IMR-90 (cell line): ENCODE data around the gene CACNB2. TPM values are rescaled to one million over a fixed set of nuclear protein-coding genes. Genes with fewer than 3 reads are reported as not detected.

Experiments
- ATAC-seq: fragments of 200-7000 bp; cut with Tn5 transposase; 2 replicates; pipeline ENCODE4 v1.9.1; 2020; ENCODE audit warnings: low read depth, mild to moderate bottlenecking, moderate library complexity
- BruUV-seq: library from RNA; stranded (reverse); fragments of 400-500 nt; replicated peaks from 2 replicates; lab custom pipeline; 2021; lab: Mats Ljungman, UMichigan
- CTCF ChIA-PET: fragments of 300-600 bp; formaldehyde crosslinking; extraction: SDS; loops from one replicate; lab custom pipeline; 2021; ENCODE audit warnings: antibody characterized with exemption; lab: Yijun Ruan, JAX
- POLR2A ChIA-PET: fragments of 300-600 bp; sonication (Branson Sonifier 250); formaldehyde crosslinking; loops from one replicate; lab custom pipeline; 2022; ENCODE audit warnings: antibody characterized with exemption; ENCODE audit not compliant: unreplicated experiment; lab: Charles Lee
- DNase-seq: peaks from one replicate; pipeline ENCODE4 v3.0.0; 2013
- H2AFZ ChIP-seq: replicated peaks from 2 replicates; pipeline ENCODE3; 2013; ENCODE audit warnings: low read length, mild to moderate bottlenecking; ENCODE audit not compliant: poor library complexity
- H2AK5ac ChIP-seq: 2 replicates; pipeline ENCODE4 v1.6.1; 2013; ENCODE audit warnings: low read depth, low read length, inconsistent platforms
- H2AK9ac ChIP-seq: replicated peaks from 2 replicates; pipeline ENCODE3; 2013; ENCODE audit warnings: mild to moderate bottlenecking, low read depth, low read length, moderate library complexity; ENCODE audit not compliant: poor library complexity
- H2BK120ac ChIP-seq: 2 replicates; pipeline ENCODE4 v1.6.1; 2013; ENCODE audit warnings: low read depth, low read length, inconsistent platforms
- H2BK15ac ChIP-seq: 3 replicates; pipeline ENCODE4 v1.6.1; 2013; ENCODE audit warnings: low read depth, low read length, inconsistent platforms
- H2BK20ac ChIP-seq: 2 replicates; pipeline ENCODE4 v1.6.1; 2013; ENCODE audit warnings: low read depth, mild to moderate bottlenecking, inconsistent platforms, low read length, moderate library complexity
- H2BK5ac ChIP-seq: 2 replicates; pipeline ENCODE4 v1.6.1; 2013; ENCODE audit warnings: mild to moderate bottlenecking, low read depth, low read length, inconsistent platforms; ENCODE audit not compliant: poor library complexity, severe bottlenecking
- H3K14ac ChIP-seq: replicated peaks from 2 replicates; pipeline ENCODE4 v1.6.1; 2013; ENCODE audit warnings: low read depth, low read length, inconsistent platforms
- H3K18ac ChIP-seq: 2 replicates; pipeline ENCODE4 v1.6.1; 2013; ENCODE audit warnings: low read depth, low read length, control low read depth
- H3K23ac ChIP-seq: 2 replicates; pipeline ENCODE4 v1.6.1; 2013; ENCODE audit warnings: low read depth, low read length, inconsistent platforms
- H3K27ac ChIP-seq: 2 replicates; pipeline ENCODE4 v1.5.1; 2013; ENCODE audit warnings: mild to moderate bottlenecking, control low read depth, low read length; ENCODE audit not compliant: insufficient read depth
- H3K27me3 ChIP-seq: 2 replicates; pipeline ENCODE4 v1.6.1; 2013; ENCODE audit warnings: low read length; ENCODE audit not compliant: control insufficient read depth, insufficient read depth
- H3K36me3 ChIP-seq: 2 replicates; pipeline ENCODE4 v1.6.1; 2013; ENCODE audit warnings: low read length, mixed read lengths; ENCODE audit not compliant: control insufficient read depth, insufficient read depth
- H3K4ac ChIP-seq: 2 replicates; pipeline ENCODE4 v1.6.1; 2013; ENCODE audit warnings: low read depth, low read length, inconsistent platforms
- H3K4me1 ChIP-seq: 2 replicates; pipeline ENCODE4 v1.6.1; 2013; ENCODE audit warnings: low read length, mixed read lengths; ENCODE audit not compliant: control insufficient read depth, insufficient read depth
- H3K4me2 ChIP-seq: 2 replicates; pipeline ENCODE4 v1.6.1; 2013; ENCODE audit warnings: low read depth, mild to moderate bottlenecking, control low read depth, low read length, moderate library complexity
- H3K4me3 ChIP-seq: 2 replicates; pipeline ENCODE4 v1.5.1; 2013; ENCODE audit warnings: low read depth, mild to moderate bottlenecking, control low read depth, low read length, moderate library complexity; ENCODE audit not compliant: insufficient read depth
- H3K56ac ChIP-seq: 2 replicates; pipeline ENCODE4 v1.6.1; 2013; ENCODE audit warnings: low read length, inconsistent platforms; ENCODE audit not compliant: insufficient read depth; ENCODE audit errors: extremely low read depth
- H3K79me1 ChIP-seq, 2 experiments: 2 replicates each; pipeline ENCODE4 v1.6.1; 2013; ENCODE audit warnings: low read length in 2 of 2, inconsistent platforms in 1 of 2, low read depth in 1 of 2
- H3K9ac ChIP-seq: 2 replicates; pipeline ENCODE4 v1.6.1; 2013; ENCODE audit warnings: low read depth, low read length, control low read depth
- H3K9me1 ChIP-seq: 2 replicates; pipeline ENCODE4 v1.6.1; 2013; ENCODE audit warnings: low read length, inconsistent platforms; ENCODE audit not compliant: insufficient read depth
- H3K9me3 ChIP-seq: 2 replicates; pipeline ENCODE4 v1.6.1; 2013; ENCODE audit warnings: low read length; ENCODE audit not compliant: control insufficient read depth, insufficient read depth
- H4K20me1 ChIP-seq: 2 replicates; pipeline ENCODE4 v1.6.1; 2013; ENCODE audit warnings: low read length, inconsistent platforms; ENCODE audit not compliant: insufficient read depth
- H4K5ac ChIP-seq: 2 replicates; pipeline ENCODE4 v1.6.1; 2013; ENCODE audit warnings: mild to moderate bottlenecking, low read depth, low read length, control low read depth
- H4K8ac ChIP-seq, 2 experiments: 2 replicates each; pipeline ENCODE4 v1.6.1; 2013; ENCODE audit warnings: low read depth in 2 of 2, low read length in 2 of 2, control low read depth in 1 of 2, inconsistent platforms in 1 of 2
- H4K91ac ChIP-seq: 2 replicates; pipeline ENCODE4 v1.6.1; 2013; ENCODE audit warnings: low read depth, low read length, inconsistent platforms; ENCODE audit not compliant: insufficient read depth
- BHLHE40 ChIP-seq: fragments of 150-350 bp; IDR thresholded peaks from 2 replicates; pipeline ENCODE4 v1.6.1; 2016; ENCODE audit warnings: mild to moderate bottlenecking, low read depth, low read length
- CEBPB ChIP-seq: IDR thresholded peaks from 2 replicates; pipeline ENCODE4 v1.6.1; 2012; ENCODE audit warnings: low read depth, low read length, improper control_type of control experiment
- CHD1 ChIP-seq: IDR thresholded peaks from 2 replicates; pipeline ENCODE4 v1.6.1; 2012; ENCODE audit warnings: low read depth, low read length, improper control_type of control experiment
- CTCF ChIP-seq: conservative IDR thresholded peaks from 2 replicates; pipeline ENCODE4 v1.5.1; 2012; ENCODE audit warnings: mild to moderate bottlenecking, low read depth, low read length, improper control_type of control experiment
- ELK1 ChIP-seq: fragments of 150-350 bp; IDR thresholded peaks from 2 replicates; pipeline ENCODE4 v1.6.1; 2016; ENCODE audit warnings: low read depth, mild to moderate bottlenecking, low read length, moderate library complexity, borderline replicate concordance
- FOS ChIP-seq: fragments of 150-350 bp; IDR thresholded peaks from 2 replicates; pipeline ENCODE4 v1.6.1; 2016; ENCODE audit warnings: low read depth, low read length
- MAFK ChIP-seq: IDR thresholded peaks from 2 replicates; pipeline ENCODE4 v1.6.1; 2012; ENCODE audit warnings: low read depth, low read length, improper control_type of control experiment
- MXI1 ChIP-seq: IDR thresholded peaks from 2 replicates; pipeline ENCODE4 v1.6.1; 2012; ENCODE audit warnings: low read depth, mild to moderate bottlenecking, low read length, moderate library complexity, borderline replicate concordance
- NFE2L2 ChIP-seq: fragments of 150-350 bp; IDR thresholded peaks from 2 replicates; pipeline ENCODE4 v1.6.1; 2016; ENCODE audit warnings: low read depth, mild to moderate bottlenecking, low read length
- POLR2A ChIP-seq: IDR thresholded peaks from 2 replicates; pipeline ENCODE4 v1.6.1; 2012; ENCODE audit warnings: mild to moderate bottlenecking, low read depth, low read length
- RCOR1 ChIP-seq: IDR thresholded peaks from 2 replicates; pipeline ENCODE4 v1.6.1; 2012; ENCODE audit warnings: mild to moderate bottlenecking, low read length, improper control_type of control experiment; ENCODE audit not compliant: insufficient replicate concordance
- RFX5 ChIP-seq: IDR thresholded peaks from 2 replicates; pipeline ENCODE4 v1.8.0; 2012; ENCODE audit warnings: low read depth, mild to moderate bottlenecking, low read length, moderate library complexity
- SMC3 ChIP-seq: fragments of 150-350 bp; IDR thresholded peaks from 2 replicates; pipeline ENCODE4 v1.6.1; 2016; ENCODE audit warnings: low read depth, mild to moderate bottlenecking, antibody characterized with exemption, low read length, moderate library complexity
- WGBS, 2 experiments: methylation state at CpG; one replicate each; pipeline versions ENCODE4 v1.1.5 to v1.1.7; 2013; ENCODE audit warnings: missing lambda C conversion rate in 2 of 2; ENCODE audit not compliant: insufficient read length in 1 of 2; ENCODE audit errors: extremely low coverage in 2 of 2; 5-methylcytosine and 5-hydroxymethylcytosine counted together
- dilution Hi-C: fragments of 300-500 bp; cut with HindIII; formaldehyde crosslinking; loops from one replicate; pipeline ENCODE4 v1.14.3; 2018; ENCODE audit warnings: low sequenced_read_pairs; ENCODE audit not compliant: unreplicated experiment
- in situ Hi-C: fragments of 300-500 bp; cut with MboI; formaldehyde crosslinking; loops from 3 replicates; pipeline ENCODE4 v1.14.3; 2019; ENCODE audit warnings: low sequenced_read_pairs, inconsistent platforms, mixed read lengths
- intact Hi-C: fragments of 100-400 bp; cut with micrococcal nuclease; formaldehyde crosslinking; loops from 2 replicates; pipeline ENCODE4 v1.10.0; 2022
- polyA plus RNA-seq, 3 experiments: library from polyadenylated mRNA; depleted of rRNA; stranded (reverse); fragments of >200 nt; gene quantifications; 2 replicates each; pipeline ENCODE4 v1.2.3, GENCODE V29; 2012; ENCODE audit warnings: low replicate concordance in 1 of 3
- total RNA-seq: library from RNA; depleted of rRNA; stranded (reverse); fragments of >200 nt; gene quantifications from 2 replicates; pipeline ENCODE4 v1.2.3, GENCODE V29; 2012
- TF ChIP-seq, protein P1 (sequence below): fragments of 150-350 bp; IDR thresholded peaks from 2 replicates; pipeline ENCODE4 v1.6.1; 2017; ENCODE audit warnings: mild to moderate bottlenecking, antibody characterized with exemption, low read length, low read depth

CACNB2 gene
- total and polyA plus RNA-seq, 2 of the 4 experiments (the other 2 are of a cell fraction) = 0.36 TPM

GRCh38 chr10:18545621-18546305, 405.5 kb downstream of the CACNB2 start:
- Histone ChIP-seq H3K4me2 (no peak overlapping the region), H3K4me3 (no peak overlapping the region), H4K20me1 (no peaks in the 10 kb centered on the region), H2BK5ac (no peak overlapping the region), H3K14ac (no peak overlapping the region), H3K18ac (no peak overlapping the region), H2BK15ac (no peak overlapping the region), H2AK9ac (no peak overlapping the region), H3K4ac (no peak overlapping the region), H2BK20ac (no peak overlapping the region), H3K4me1 (peaks cover 4% of the 10 kb centered on the region), H3K36me3 (no peaks in the 10 kb centered on the region), H2AFZ (no peak overlapping the region), H3K9me3 (no peaks in the 10 kb centered on the region), H3K23ac (no peak overlapping the region), H3K9ac (no peak overlapping the region), H2AK5ac (no peak overlapping the region), H3K9me1 (no peaks in the 10 kb centered on the region; the same call in 1 of the 2 replicates), H4K8ac (no peak overlapping the region), H3K79me1 (no peaks in the 10 kb centered on the region), H3K56ac (no peak overlapping the region), H3K27me3 (no peaks in the 10 kb centered on the region), H4K91ac (no peak overlapping the region), H3K27ac (no peak overlapping the region), H4K5ac (no peak overlapping the region), H2BK120ac (no peak overlapping the region)
- in situ Hi-C loops = no loop called here
- dilution Hi-C loops = no loop called here
- 100% methylated on average over 1 of the region's 7 CpGs; no CpG with 5 or more reads in 1 of the 2 experiments for WGBS, 2 experiments
- no peak for TF ChIP-seq CTCF
- no peak for TF ChIP-seq BHLHE40
- no peak for TF ChIP-seq RFX5
- TF ChIP-seq CEBPB = no peak
- no peak for TF ChIP-seq NFE2L2
- TF ChIP-seq ELK1 = no peak
- no peak for TF ChIP-seq POLR2A
- no peak for TF ChIP-seq FOS
- TF ChIP-seq MXI1 = no peak
- no peak for TF ChIP-seq RCOR1
- TF ChIP-seq MAFK = no peak
- TF ChIP-seq CHD1 = no peak
- TF ChIP-seq, protein P1, sequence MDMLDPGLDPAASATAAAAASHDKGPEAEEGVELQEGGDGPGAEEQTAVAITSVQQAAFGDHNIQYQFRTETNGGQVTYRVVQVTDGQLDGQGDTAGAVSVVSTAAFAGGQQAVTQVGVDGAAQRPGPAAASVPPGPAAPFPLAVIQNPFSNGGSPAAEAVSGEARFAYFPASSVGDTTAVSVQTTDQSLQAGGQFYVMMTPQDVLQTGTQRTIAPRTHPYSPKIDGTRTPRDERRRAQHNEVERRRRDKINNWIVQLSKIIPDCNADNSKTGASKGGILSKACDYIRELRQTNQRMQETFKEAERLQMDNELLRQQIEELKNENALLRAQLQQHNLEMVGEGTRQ = no peak
- TF ChIP-seq SMC3 = no peak
- ATAC-seq (no peak), DNase-seq (peak; percentile 51)
- POLR2A ChIA-PET = no interaction called here
- BruUV-seq = no TSS peak
- intact Hi-C loops = no loop called here
- CTCF ChIA-PET = no interaction called here
